ENCODE measurements around the gene CYP27B1. TPM values are rescaled to one million over a fixed set of nuclear protein-coding genes. Genes with fewer than 3 reads are reported as not detected.
A peak's percentile ranks its signal among the peaks of the same experiment; 100 is the strongest.

The CYP27B1 gene
- total RNA-seq, 1 experiment from 2014 or later: 11.6 TPM

- ChIA-PET CTCF (interaction anchor here (1.6 to 2.3 kb wide), 2 partner anchors 11 to 16 kb away, joined by 6 to 51 read pairs; partner anchors contain the start of genes CYP27B1, EEF1AKMT3 and METTL1), RAD21 (ENCODE audit: low non-redundant PET in 1 of 2, low total read pairs in 2 of 2, uncharacterized antibody in 2 of 2, unreplicated experiment in 2 of 2) (no interaction called here), POLR2A (interaction anchor here (0.6 kb wide), 1 partner anchor 542 kb away, joined by 3 read pairs; no protein-coding TSS in a partner anchor)
- intact Hi-C loops (cut with micrococcal nuclease): no loop called here
- peaks cover 0 to 5% of the 10 kb centered on the region in 2 experiments; a peak in 1 of 4 replicates for H3K36me3 ChIP-seq (ENCODE audit: control insufficient read depth in 1 of 2, insufficient read depth in 2 of 2, low read length in 2 of 2)
- H3K4me3 ChIP-seq (replicated peaks in 1 of 2; ENCODE audit: low read depth in 1 of 2, low read length in 2 of 2): peak overlapping the region; percentile 59 to 64
- no peak for TF ChIP-seq JUND (IDR thresholded peaks at IDR 0.05)
- no peak for TF ChIP-seq CBX3 (IDR thresholded peaks at IDR 0.05; ENCODE audit: low read depth)
- TF ChIP-seq ZFX (IDR thresholded peaks at IDR 0.05): peak; percentile 60
- TF ChIP-seq YY1 (IDR thresholded peaks at IDR 0.05; ENCODE audit: extremely low read depth, insufficient replicate concordance, low read depth, low read length): no peak
- H3K9ac ChIP-seq (ENCODE audit: low read length): peak overlapping the region; percentile 48
- ATAC-seq (no peak), DNase-seq (ENCODE audit: low read depth, low spot score) (no peak)
- no peaks in the 10 kb centered on the region for H3K9me2 ChIP-seq (ENCODE audit: insufficient read depth)
- H2AFZ ChIP-seq (ENCODE audit: low read depth, low read length, poor library complexity, severe bottlenecking): no peak overlapping the region
- H3K79me2 ChIP-seq (ENCODE audit: insufficient read depth, low read length): peaks cover 15% of the 10 kb centered on the region
- peaks cover 20 to 44% of the 10 kb centered on the region in 2 experiments for H3K4me1 ChIP-seq (ENCODE audit: control insufficient read depth in 1 of 2, insufficient read depth in 2 of 2, low read length in 2 of 2)
- no TSS peak for BruUV-seq (replicated peaks)
- H3K9me3 ChIP-seq (ENCODE audit: control insufficient read depth in 1 of 2, insufficient read depth in 1 of 2, low read depth in 1 of 2, low read length in 2 of 2): no peaks in the 10 kb centered on the region
- no peaks in the 10 kb centered on the region for H3K27me3 ChIP-seq (ENCODE audit: insufficient read depth, low read length)
- peak overlapping the region; percentile 93 for H3K4me2 ChIP-seq (ENCODE audit: low read length)
- H3K27ac ChIP-seq (ENCODE audit: low read depth, low read length): peak overlapping the region; percentile 58; the same call in 1 of the 2 replicates
- H4K20me1 ChIP-seq (ENCODE audit: insufficient read depth): no peaks in the 10 kb centered on the region
These were observed 11.2 kb downstream of the CYP27B1 start for GRCh38 chr12:57755454-57756372.

DNA sequence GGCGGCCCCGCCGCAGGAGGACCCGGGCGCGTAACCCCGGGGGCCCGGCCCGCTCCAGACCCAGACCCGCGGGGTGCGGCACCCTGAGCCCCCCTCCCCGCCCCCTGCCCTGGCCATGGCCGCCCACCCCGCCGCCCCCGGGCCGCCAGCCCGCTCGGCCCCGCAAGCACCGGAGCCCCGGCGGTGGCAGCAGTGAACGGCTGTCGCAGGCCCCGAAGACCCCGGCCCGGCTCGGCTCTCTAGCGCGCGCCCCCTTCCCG is 11.8 kb downstream of the CYP27B1 start:
- Histone ChIP-seq H3K27ac (ENCODE audit: low read depth, low read length) (no peak overlapping the region; the same call in 1 of the 2 replicates), H3K4me2 (ENCODE audit: low read length) (peak overlapping the region; percentile 93), H3K36me3 (ENCODE audit: control insufficient read depth in 1 of 2, insufficient read depth in 2 of 2, low read length in 2 of 2) (peaks cover 5 to 11% of the 10 kb centered on the region in 2 experiments; a peak in 2 of 4 replicates), H3K4me1 (ENCODE audit: control insufficient read depth in 1 of 2, insufficient read depth in 2 of 2, low read length in 2 of 2) (peaks cover 20 to 46% of the 10 kb centered on the region in 2 experiments), H3K27me3 (ENCODE audit: insufficient read depth, low read length) (no peaks in the 10 kb centered on the region), H4K20me1 (ENCODE audit: insufficient read depth) (no peaks in the 10 kb centered on the region), H2AFZ (ENCODE audit: low read depth, low read length, poor library complexity, severe bottlenecking) (no peak overlapping the region), H3K9me2 (ENCODE audit: insufficient read depth) (no peaks in the 10 kb centered on the region), H3K9me3 (ENCODE audit: control insufficient read depth in 1 of 2, insufficient read depth in 1 of 2, low read depth in 1 of 2, low read length in 2 of 2) (no peaks in the 10 kb centered on the region), H3K4me3 (replicated peaks in 1 of 2; ENCODE audit: low read depth in 1 of 2, low read length in 2 of 2) (peak overlapping the region; percentile 59 to 64), H3K79me2 (ENCODE audit: insufficient read depth, low read length) (peaks cover 21% of the 10 kb centered on the region), H3K9ac (ENCODE audit: low read length) (peak overlapping the region; percentile 48; the same call in 1 of the 2 replicates)
- BruUV-seq (replicated peaks): no TSS peak
- DNase-seq (ENCODE audit: low read depth, low spot score) (no peak), ATAC-seq (no peak)
- ChIA-PET CTCF (interaction anchor here (2.3 kb wide), 1 partner anchor 11 kb away, joined by 51 read pairs; the partner anchor contains the start of gene CYP27B1), RAD21 (ENCODE audit: low non-redundant PET in 1 of 2, low total read pairs in 2 of 2, uncharacterized antibody in 2 of 2, unreplicated experiment in 2 of 2) (no interaction called here), POLR2A (no interaction called here)
- TF ChIP-seq ELF1 (IDR thresholded peaks at IDR 0.05; ENCODE audit: borderline replicate concordance, low read depth) (no peak), YY1 (IDR thresholded peaks at IDR 0.05; ENCODE audit: extremely low read depth, insufficient replicate concordance, low read depth, low read length) (no peak), FOSL1 (IDR thresholded peaks at IDR 0.05; ENCODE audit: low read depth) (no peak), JUND (IDR thresholded peaks at IDR 0.05) (no peak), TCF7L2 (IDR thresholded peaks at IDR 0.05; ENCODE audit: borderline replicate concordance, extremely low read depth, insufficient read depth, insufficient read length) (no peak), EZH2 (IDR thresholded peaks at IDR 0.05) (no peak), EZH2phosphoT487 (IDR thresholded peaks at IDR 0.05; ENCODE audit: borderline replicate concordance) (no peak), ZFX (IDR thresholded peaks at IDR 0.05) (no peak), EGR1 (IDR thresholded peaks at IDR 0.05; ENCODE audit: low read depth) (no peak), ZNF274 (IDR thresholded peaks at IDR 0.05; ENCODE audit: low read depth, low read length) (no peak), POLR2AphosphoS5 (IDR thresholded peaks at IDR 0.05; ENCODE audit: low read depth, low read length) (no peak), SIN3A (IDR thresholded peaks at IDR 0.05; ENCODE audit: low read depth) (no peak), CEBPB (IDR thresholded peaks at IDR 0.05; ENCODE audit: low read depth) (no peak), CBX3 (IDR thresholded peaks at IDR 0.05; ENCODE audit: low read depth) (no peak)
- TF ChIP-seq, protein P1, sequence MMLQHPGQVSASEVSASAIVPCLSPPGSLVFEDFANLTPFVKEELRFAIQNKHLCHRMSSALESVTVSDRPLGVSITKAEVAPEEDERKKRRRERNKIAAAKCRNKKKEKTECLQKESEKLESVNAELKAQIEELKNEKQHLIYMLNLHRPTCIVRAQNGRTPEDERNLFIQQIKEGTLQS (IDR thresholded peaks at IDR 0.05): no peak
- TF ChIP-seq, protein P2, sequence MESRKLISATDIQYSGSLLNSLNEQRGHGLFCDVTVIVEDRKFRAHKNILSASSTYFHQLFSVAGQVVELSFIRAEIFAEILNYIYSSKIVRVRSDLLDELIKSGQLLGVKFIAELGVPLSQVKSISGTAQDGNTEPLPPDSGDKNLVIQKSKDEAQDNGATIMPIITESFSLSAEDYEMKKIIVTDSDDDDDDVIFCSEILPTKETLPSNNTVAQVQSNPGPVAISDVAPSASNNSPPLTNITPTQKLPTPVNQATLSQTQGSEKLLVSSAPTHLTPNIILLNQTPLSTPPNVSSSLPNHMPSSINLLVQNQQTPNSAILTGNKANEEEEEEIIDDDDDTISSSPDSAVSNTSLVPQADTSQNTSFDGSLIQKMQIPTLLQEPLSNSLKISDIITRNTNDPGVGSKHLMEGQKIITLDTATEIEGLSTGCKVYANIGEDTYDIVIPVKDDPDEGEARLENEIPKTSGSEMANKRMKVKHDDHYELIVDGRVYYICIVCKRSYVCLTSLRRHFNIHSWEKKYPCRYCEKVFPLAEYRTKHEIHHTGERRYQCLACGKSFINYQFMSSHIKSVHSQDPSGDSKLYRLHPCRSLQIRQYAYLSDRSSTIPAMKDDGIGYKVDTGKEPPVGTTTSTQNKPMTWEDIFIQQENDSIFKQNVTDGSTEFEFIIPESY (IDR thresholded peaks at IDR 0.05; ENCODE audit: extremely low read depth, insufficient replicate concordance, low read length): no peak
- TF ChIP-seq, protein P3, sequence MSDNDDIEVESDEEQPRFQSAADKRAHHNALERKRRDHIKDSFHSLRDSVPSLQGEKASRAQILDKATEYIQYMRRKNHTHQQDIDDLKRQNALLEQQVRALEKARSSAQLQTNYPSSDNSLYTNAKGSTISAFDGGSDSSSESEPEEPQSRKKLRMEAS (IDR thresholded peaks at IDR 0.05): no peak
- intact Hi-C loops (cut with micrococcal nuclease): no loop called here

Measured in HCT116 (cell line).